ENCODE results near the gene MGST2.

DNA sequence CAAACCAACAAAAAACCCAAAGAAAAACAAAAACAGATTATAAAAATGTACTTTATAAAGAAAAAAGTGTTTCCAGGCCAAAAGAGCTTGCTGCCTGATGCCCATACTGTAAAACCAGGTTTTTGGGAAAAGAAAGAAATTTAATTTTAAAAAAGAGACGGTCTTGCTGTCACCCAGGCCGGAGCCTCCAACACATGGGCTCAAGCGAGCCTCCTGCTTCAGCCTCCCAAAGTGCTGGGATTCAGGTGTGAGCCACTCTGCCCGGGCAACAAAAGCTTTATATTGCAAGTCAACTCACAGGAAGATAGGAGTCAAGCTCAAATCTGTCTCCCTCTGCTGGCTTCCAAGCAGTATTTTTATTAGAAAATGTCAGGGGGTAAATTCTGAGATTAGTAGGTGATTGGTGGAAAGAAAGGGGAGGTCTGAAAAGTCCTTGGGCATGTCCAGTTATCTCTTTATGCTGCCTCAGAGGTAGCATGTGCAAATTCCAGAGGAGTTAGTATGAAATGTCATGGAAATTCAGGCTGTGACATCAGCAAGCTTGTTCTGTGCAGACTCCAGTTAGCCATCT, 39.4 kb downstream of the MGST2 start:
- TF ChIP-seq, protein P1, sequence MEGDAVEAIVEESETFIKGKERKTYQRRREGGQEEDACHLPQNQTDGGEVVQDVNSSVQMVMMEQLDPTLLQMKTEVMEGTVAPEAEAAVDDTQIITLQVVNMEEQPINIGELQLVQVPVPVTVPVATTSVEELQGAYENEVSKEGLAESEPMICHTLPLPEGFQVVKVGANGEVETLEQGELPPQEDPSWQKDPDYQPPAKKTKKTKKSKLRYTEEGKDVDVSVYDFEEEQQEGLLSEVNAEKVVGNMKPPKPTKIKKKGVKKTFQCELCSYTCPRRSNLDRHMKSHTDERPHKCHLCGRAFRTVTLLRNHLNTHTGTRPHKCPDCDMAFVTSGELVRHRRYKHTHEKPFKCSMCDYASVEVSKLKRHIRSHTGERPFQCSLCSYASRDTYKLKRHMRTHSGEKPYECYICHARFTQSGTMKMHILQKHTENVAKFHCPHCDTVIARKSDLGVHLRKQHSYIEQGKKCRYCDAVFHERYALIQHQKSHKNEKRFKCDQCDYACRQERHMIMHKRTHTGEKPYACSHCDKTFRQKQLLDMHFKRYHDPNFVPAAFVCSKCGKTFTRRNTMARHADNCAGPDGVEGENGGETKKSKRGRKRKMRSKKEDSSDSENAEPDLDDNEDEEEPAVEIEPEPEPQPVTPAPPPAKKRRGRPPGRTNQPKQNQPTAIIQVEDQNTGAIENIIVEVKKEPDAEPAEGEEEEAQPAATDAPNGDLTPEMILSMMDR (optimal IDR thresholded peaks at IDR 0.05 in 1 of 3, IDR thresholded peaks at IDR 0.05 in 1 of 3, conservative IDR thresholded peaks at IDR 0.05 in 1 of 3; ENCODE audit: extremely low read depth in 1 of 3, insufficient read depth in 2 of 3, low read length in 3 of 3): peak; percentile 6 to 28 (median 10)
- TF ChIP-seq EZH2 (IDR thresholded peaks at IDR 0.05; ENCODE audit: low read length): no peak

Data from keratinocyte (primary cell).